Stimulated activated CD4-positive, alpha-beta T cell treated with anti-CD3 and anti-CD28 coated beads, Interleukin-2, amount 100 ng/mL, for 24 hours (primary cell): ENCODE data around the gene GORASP1.

Experiments used
- DNase-seq, 2 donors: peaks; one replicate each; pipeline ENCODE4 v3.0.0-alpha.2; 2020

The GORASP1 gene

GRCh38 chr3:39101022-39101689 lies 6.3 kb downstream of the GORASP1 start:
- DNase-seq = peak; percentile 46 to 54

GRCh38 chr3:39100500-39100886 lies 6.9 kb downstream of the GORASP1 start:
- no peak for DNase-seq

GRCh38 chr3:39099738-39100499 lies 7.5 kb downstream of the GORASP1 start:
- DNase-seq = no peak

- DNase-seq = no peak
These were observed 8.2 kb downstream of the GORASP1 start for GRCh38 chr3:39099242-39099641.

- DNase-seq = no peak
These were observed 8.9 kb downstream of the GORASP1 start for GRCh38 chr3:39098473-39099000.

- no peak for DNase-seq
These were observed 9.5 kb downstream of the GORASP1 start for GRCh38 chr3:39097716-39098472.

- no peak for DNase-seq
These were observed 10.7 kb downstream of the GORASP1 start for GRCh38 chr3:39096775-39097174.

GRCh38 chr3:39095778-39096177 lies 11.6 kb downstream of the GORASP1 start:
- DNase-seq = no peak

- no peak for DNase-seq
These were observed 12.4 kb downstream of the GORASP1 start for GRCh38 chr3:39094851-39095677.

GRCh38 chr3:39090922-39091321 lies 16.5 kb downstream of the GORASP1 start:
- no peak for DNase-seq

GRCh38 chr3:39088889-39089288 lies 18.5 kb downstream of the GORASP1 start:
- DNase-seq = no peak

GRCh38 chr3:39088456-39088855 lies 19.0 kb downstream of the GORASP1 start:
- DNase-seq = no peak

GRCh38 chr3:39086144-39086543 lies 21.3 kb downstream of the GORASP1 start:
- no peak for DNase-seq

- DNase-seq = no peak
These were observed 24.6 kb downstream of the GORASP1 start for GRCh38 chr3:39082666-39083313.

GRCh38 chr3:39080026-39080425 lies 27.4 kb downstream of the GORASP1 start:
- DNase-seq = no peak

- DNase-seq = no peak
These were observed 27.9 kb downstream of the GORASP1 start for GRCh38 chr3:39079530-39079929.

GRCh38 chr3:39075910-39076309 lies 31.5 kb downstream of the GORASP1 start:
- DNase-seq = no peak

- no peak for DNase-seq
These were observed 38.9 kb downstream of the GORASP1 start for GRCh38 chr3:39068556-39068955.

GRCh38 chr3:39067286-39067685 lies 40.1 kb downstream of the GORASP1 start:
- no peak for DNase-seq

- DNase-seq = peak; percentile 14 to 21
These were observed 42.2 kb downstream of the GORASP1 start for GRCh38 chr3:39065197-39065596.

GRCh38 chr3:39064646-39065045 lies 42.8 kb downstream of the GORASP1 start:
- DNase-seq = no peak

GRCh38 chr3:39063143-39063542 lies 44.3 kb downstream of the GORASP1 start:
- DNase-seq = no peak
